K562 (cell line): ENCODE measurements around the gene NBEAL2. TPM values are rescaled to one million over a fixed set of nuclear protein-coding genes. Genes with fewer than 3 reads are reported as not detected.
A peak's percentile ranks its signal among the peaks of the same experiment; 100 is the strongest.

ENCODE experiments used
- ARHGAP35 ChIP-seq: fragments of 450-650 bp; IDR thresholded peaks from 2 replicates; pipeline ENCODE4 v1.6.1; 2018; ENCODE audit not compliant: partially characterized antibody
- DDX20 ChIP-seq: fragments of 450-650 bp; IDR thresholded peaks from 2 replicates; pipeline ENCODE4 v1.6.1; 2016; ENCODE audit warnings: missing genetic modification characterization, low read depth, mild to moderate bottlenecking, missing compliant biosample characterization, moderate library complexity
- E2F5 ChIP-seq: sonication (generic); formaldehyde crosslinking; IDR thresholded peaks from 2 replicates; pipeline ENCODE4 v1.8.0; 2022; ENCODE audit warnings: mild to moderate bottlenecking, missing genetic modification reagents
- FIP1L1 ChIP-seq: fragments of 200-400 bp; formaldehyde crosslinking; IDR thresholded peaks from 2 replicates; pipeline ENCODE4 v1.6.1; 2018; ENCODE audit warnings: mild to moderate bottlenecking, low read depth, low read length; ENCODE audit not compliant: poor library complexity, severe bottlenecking
- GTF2F1 ChIP-seq: IDR thresholded peaks from 2 replicates; pipeline ENCODE4 v1.6.1; 2011; ENCODE audit warnings: low read depth, low read length, improper control_type of control experiment
- ILK ChIP-seq: fragments of 450-650 bp; IDR thresholded peaks from 2 replicates; pipeline ENCODE4 v1.6.1; 2016; ENCODE audit warnings: missing genetic modification characterization, low read depth, mild to moderate bottlenecking, missing compliant biosample characterization, moderate library complexity, borderline replicate concordance
- LEF1 ChIP-seq: fragments of 450-650 bp; IDR thresholded peaks from 2 replicates; pipeline ENCODE4 v1.6.1; 2016; ENCODE audit warnings: mild to moderate bottlenecking
- NR4A1 ChIP-seq, 2 experiments: fragments of 250-450 bp in 1 of 2; fragments of 450-650 bp in 1 of 2; sonication (Bioruptor Pico) in 1 of 2; IDR thresholded peaks; 2 replicates each; pipeline versions ENCODE4 v1.4.0 to v1.6.1; 2016 to 2020; ENCODE audit warnings: mild to moderate bottlenecking in 2 of 2, missing compliant biosample characterization in 1 of 2, missing genetic modification characterization in 1 of 2, moderate library complexity in 1 of 2
- OTX1 ChIP-seq: fragments of 450-650 bp; formaldehyde crosslinking; IDR thresholded peaks from 2 replicates; pipeline ENCODE4 v1.4.0; 2022; ENCODE audit warnings: mild to moderate bottlenecking
- PCBP1 ChIP-seq: fragments of 200-400 bp; formaldehyde crosslinking; IDR thresholded peaks from 2 replicates; pipeline ENCODE4 v1.6.1; 2018; ENCODE audit warnings: mild to moderate bottlenecking, low read depth, low read length; ENCODE audit not compliant: poor library complexity, severe bottlenecking
- PYGO2 ChIP-seq: fragments of 450-650 bp; IDR thresholded peaks from 2 replicates; pipeline ENCODE4 v1.6.1; 2016; ENCODE audit warnings: mild to moderate bottlenecking, missing genetic modification characterization, moderate library complexity, missing compliant biosample characterization
- SIN3A ChIP-seq, 2 experiments: fragments of 150-350 bp in 1 of 2; IDR thresholded peaks; 2 replicates each; pipeline ENCODE4 v1.6.1; 2011 to 2016; ENCODE audit warnings: borderline replicate concordance in 2 of 2, low read depth in 2 of 2, low read length in 2 of 2, mild to moderate bottlenecking in 2 of 2, moderate library complexity in 2 of 2; ENCODE audit not compliant: control insufficient read depth in 1 of 2
- SMARCC2 ChIP-seq: fragments of 450-650 bp; IDR thresholded peaks from 2 replicates; pipeline ENCODE4 v1.6.1; 2017; ENCODE audit warnings: antibody characterized with exemption, moderate library complexity, mild to moderate bottlenecking, low read depth
- THRA ChIP-seq: fragments of 450-650 bp; IDR thresholded peaks from 2 replicates; pipeline ENCODE4 v1.6.1; 2017; ENCODE audit warnings: mild to moderate bottlenecking, moderate library complexity
- U2AF1 ChIP-seq: fragments of 200-400 bp; formaldehyde crosslinking; optimal IDR thresholded peaks from 2 replicates; pipeline ENCODE3; 2017; ENCODE audit warnings: mild to moderate bottlenecking, low read depth, low read length, moderate library complexity
- ZBTB2 ChIP-seq: fragments of 450-650 bp; IDR thresholded peaks from 2 replicates; pipeline ENCODE4 v1.6.1; 2016; ENCODE audit warnings: antibody characterized with exemption
- ZFP30 ChIP-seq: fragments of 250-450 bp; sonication (Bioruptor Pico); IDR thresholded peaks from 2 replicates; pipeline ENCODE4 v1.8.0; 2022; ENCODE audit warnings: moderate library complexity, mild to moderate bottlenecking, inconsistent platforms, borderline replicate concordance
- ZNF175 ChIP-seq: fragments of 200-800 bp; sonication (Bioruptor generic); IDR thresholded peaks from 2 replicates; pipeline ENCODE4 v1.6.1; 2016; ENCODE audit warnings: low read depth, mild to moderate bottlenecking, missing genetic modification characterization, missing compliant biosample characterization
- ZNF253 ChIP-seq: fragments of 250-450 bp; sonication (Bioruptor Pico); conservative IDR thresholded peaks from 2 replicates; pipeline ENCODE4 v1.6.1; 2021; ENCODE audit warnings: mild to moderate bottlenecking
- ZNF408 ChIP-seq: fragments of 250-450 bp; sonication (Bioruptor Pico); IDR thresholded peaks from 2 replicates; pipeline ENCODE4 v1.4.0; 2020; ENCODE audit warnings: low read depth, mild to moderate bottlenecking, moderate library complexity
- ZNF592 ChIP-seq: fragments of 450-650 bp; IDR thresholded peaks from 2 replicates; pipeline ENCODE4 v1.6.1; 2017; ENCODE audit warnings: antibody characterized with exemption, mild to moderate bottlenecking
- polyA plus RNA-seq, 8 experiments: library from polyadenylated mRNA; depleted of rRNA in 4 of 8; stranded (reverse) in 5 of 8; unstranded in 3 of 8; fragments of >200 nt; fragmentation: Nextera tagmentation in 2 of 8; fragmentation: Illumina TruSeq in 1 of 8; extraction: Ambion mirVana in 2 of 8; extraction: Trizol in 1 of 8; gene quantifications; 2 replicates each; pipeline versions ENCODE4 v1.2.1 to v1.2.3, GENCODE V29; 2011 to 2014; ENCODE audit warnings: inconsistent platforms in 1 of 8, missing spikeins in 1 of 8
- total RNA-seq, 7 experiments: library from RNA; depleted of rRNA in 6 of 7; stranded (reverse); fragments of >200 nt in 6 of 7; fragmentation: Illumina TruSeq in 2 of 7; extraction: Trizol in 2 of 7; gene quantifications; 2 replicates each; pipeline versions ENCODE4 v1.2.1 to v1.2.3, GENCODE V29; 2011 to 2021; ENCODE audit warnings: low replicate concordance in 1 of 7

NBEAL2 gene
- total and polyA plus RNA-seq, 9 of the 15 experiments (the other 6 are each of a cell fraction or from before 2014, with no cell fraction given): 0.06 to 114 (median 29.6) TPM

- TF ChIP-seq THRA: no peak
- no peak for TF ChIP-seq DDX20
- TF ChIP-seq LEF1: no peak
- TF ChIP-seq PYGO2: no peak
- TF ChIP-seq SIN3A (IDR thresholded peaks at IDR 0.05; ENCODE audit: borderline replicate concordance in 2 of 2, control insufficient read depth in 1 of 2, low read depth in 2 of 2, low read length in 2 of 2): peak; percentile 41 to 79; a peak in 1 of 4 replicates
- no peak for TF ChIP-seq ZNF408
- no peak for TF ChIP-seq FIP1L1
- no peak for TF ChIP-seq GTF2F1
- no peak; the same call in 1 of the 2 replicates for TF ChIP-seq SMARCC2
- TF ChIP-seq U2AF1: no peak
- no peak for TF ChIP-seq ILK
- no peak for TF ChIP-seq ZFP30
- TF ChIP-seq E2F5 (CRISPR knock-in tag): no peak
- no peak; the same call in 1 of the 2 replicates for TF ChIP-seq ZNF592
- TF ChIP-seq OTX1: no peak
- no peak for TF ChIP-seq ZBTB2
- no peak for TF ChIP-seq ARHGAP35
- no peak for TF ChIP-seq PCBP1
- no peak for TF ChIP-seq ZNF175 (CRISPR knock-in tag)
- no peak for TF ChIP-seq NR4A1 (CRISPR knock-in tag; IDR thresholded peaks at IDR 0.05)
- TF ChIP-seq NR4A1 (tag; IDR thresholded peaks at IDR 0.05): no peak
- no peak for TF ChIP-seq ZNF253 (CRISPR knock-in tag)
Measured at GRCh38 chr3:46987319-46987742, 7.9 kb downstream of the NBEAL2 start (continued).
